ENCODE data around the gene GALM.
A peak's percentile ranks its signal among the peaks of the same experiment; 100 is the strongest.

The GALM gene

DNA sequence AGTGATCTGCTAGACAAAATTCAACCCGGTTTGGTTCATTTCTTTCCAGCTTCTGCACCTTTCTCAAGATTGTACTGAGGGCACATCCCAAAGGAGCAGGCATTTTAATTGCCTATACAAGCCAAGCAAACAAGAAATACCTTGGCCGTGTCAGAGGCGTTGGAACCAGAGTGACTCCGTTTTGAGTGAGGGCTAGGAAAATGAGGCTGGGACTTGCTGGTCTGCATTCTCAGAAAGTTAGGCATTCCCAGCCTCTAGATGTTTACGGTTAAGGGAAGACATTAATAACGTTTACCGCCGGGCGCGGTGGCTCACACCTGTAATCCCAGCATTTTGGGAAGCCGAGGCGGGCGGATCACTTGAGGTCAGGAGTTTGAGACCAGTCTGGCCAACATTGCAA, 110.6 kb downstream of the GALM start:
- Mint-ChIP-seq H3K27me3 (ENCODE audit: low read depth) (peaks cover 3% of the 10 kb centered on the region), H3K4me1 (peaks cover 12% of the 10 kb centered on the region), H3K9me3 (no peaks in the 10 kb centered on the region)

DNA sequence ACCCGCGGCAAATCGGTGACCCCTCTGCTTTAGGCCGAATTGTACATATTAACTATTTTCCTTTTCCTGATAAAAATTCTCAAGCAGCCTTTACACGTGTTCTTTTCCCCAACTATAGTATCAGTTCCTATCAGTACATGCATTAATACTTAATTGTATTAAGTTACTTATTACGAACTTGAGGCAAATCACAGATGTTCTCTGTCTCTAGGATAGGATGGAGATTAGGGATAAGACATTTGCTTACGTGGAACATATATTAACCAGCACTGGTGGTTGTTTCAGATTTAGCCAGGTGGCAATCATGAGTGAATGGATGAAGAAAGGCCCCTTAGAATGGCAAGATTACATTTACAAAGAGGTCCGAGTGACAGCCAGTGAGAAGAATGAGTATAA, 112.8 kb downstream of the GALM start:
- Mint-ChIP-seq H3K36me3 (ENCODE audit: low read depth) (peaks cover 12% of the 10 kb centered on the region), H3K4me3 (peak overlapping the region; percentile 97 to 99 (median 99)), H3K27me3 (ENCODE audit: low read depth) (peaks cover 3% of the 10 kb centered on the region), H3K9me3 (no peaks in the 10 kb centered on the region), H3K27ac (peak overlapping the region; percentile 95 to 98 (median 97)), H3K4me1 (peaks cover 12% of the 10 kb centered on the region)
- TF ChIP-seq, protein P1, sequence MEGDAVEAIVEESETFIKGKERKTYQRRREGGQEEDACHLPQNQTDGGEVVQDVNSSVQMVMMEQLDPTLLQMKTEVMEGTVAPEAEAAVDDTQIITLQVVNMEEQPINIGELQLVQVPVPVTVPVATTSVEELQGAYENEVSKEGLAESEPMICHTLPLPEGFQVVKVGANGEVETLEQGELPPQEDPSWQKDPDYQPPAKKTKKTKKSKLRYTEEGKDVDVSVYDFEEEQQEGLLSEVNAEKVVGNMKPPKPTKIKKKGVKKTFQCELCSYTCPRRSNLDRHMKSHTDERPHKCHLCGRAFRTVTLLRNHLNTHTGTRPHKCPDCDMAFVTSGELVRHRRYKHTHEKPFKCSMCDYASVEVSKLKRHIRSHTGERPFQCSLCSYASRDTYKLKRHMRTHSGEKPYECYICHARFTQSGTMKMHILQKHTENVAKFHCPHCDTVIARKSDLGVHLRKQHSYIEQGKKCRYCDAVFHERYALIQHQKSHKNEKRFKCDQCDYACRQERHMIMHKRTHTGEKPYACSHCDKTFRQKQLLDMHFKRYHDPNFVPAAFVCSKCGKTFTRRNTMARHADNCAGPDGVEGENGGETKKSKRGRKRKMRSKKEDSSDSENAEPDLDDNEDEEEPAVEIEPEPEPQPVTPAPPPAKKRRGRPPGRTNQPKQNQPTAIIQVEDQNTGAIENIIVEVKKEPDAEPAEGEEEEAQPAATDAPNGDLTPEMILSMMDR (IDR thresholded peaks at IDR 0.05; ENCODE audit: unreplicated experiment in 3 of 3): no peak

More for the DNA sequence above, 110.6 kb downstream of the GALM start:
- Mint-ChIP-seq H3K36me3 (ENCODE audit: low read depth) (peaks cover 4% of the 10 kb centered on the region), H3K27ac (peak overlapping the region in 1 of 3 experiments; percentile 60), H3K4me3 (peak overlapping the region; percentile 52 to 82 (median 77))
- TF ChIP-seq, protein P1 (IDR thresholded peaks at IDR 0.05; ENCODE audit: unreplicated experiment in 3 of 3): no peak

DNA sequence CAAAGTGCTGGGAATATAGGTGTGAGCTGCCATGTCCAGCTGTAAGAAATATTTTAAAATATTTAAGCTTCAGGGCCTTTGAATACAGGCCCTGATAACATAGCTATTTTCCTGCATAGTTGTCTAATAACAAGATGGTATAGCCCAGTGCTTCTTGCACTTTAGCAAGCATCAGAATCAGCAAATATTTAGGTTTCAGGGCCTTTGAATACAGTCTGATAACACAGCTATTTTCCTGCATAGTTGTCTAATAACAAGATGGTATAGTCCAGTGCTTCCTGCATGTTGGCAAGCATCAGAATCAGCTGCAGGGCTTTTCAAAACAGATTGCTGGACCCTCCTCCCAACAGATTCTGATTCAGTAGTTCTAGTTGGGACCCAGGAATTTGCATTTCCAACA, 117.7 kb downstream of the GALM start:
- Mint-ChIP-seq H3K4me3 (no peak overlapping the region), H3K4me1 (peaks cover 9% of the 10 kb centered on the region), H3K36me3 (ENCODE audit: low read depth) (peaks cover 12% of the 10 kb centered on the region), H3K27me3 (ENCODE audit: low read depth) (no peaks in the 10 kb centered on the region), H3K27ac (no peak overlapping the region), H3K9me3 (no peaks in the 10 kb centered on the region)
- TF ChIP-seq, protein P1 (IDR thresholded peaks at IDR 0.05; ENCODE audit: unreplicated experiment in 3 of 3): no peak

Measured in nephron (organoid).